HUES6 (cell line): ENCODE results near the gene TMEM100.
"Not testable (repeated sequence)": the region's sequence is repeated elsewhere in the genome, so short reads cannot be mapped to it uniquely, and the experiment has no call there.

Source experiments
- H3K27ac ChIP-seq: 2 replicates; pipeline ENCODE4 v1.7.0; 2013; ENCODE audit warnings: low read depth, mild to moderate bottlenecking, low read length, inconsistent platforms
- H3K27me3 ChIP-seq: 2 replicates; pipeline ENCODE4 v1.6.1; 2013; ENCODE audit warnings: low read length; ENCODE audit not compliant: control insufficient read depth, insufficient read depth
- H3K36me3 ChIP-seq: 2 replicates; pipeline ENCODE4 v1.6.1; 2013; ENCODE audit warnings: low read length; ENCODE audit not compliant: control insufficient read depth, insufficient read depth
- H3K4me1 ChIP-seq: 2 replicates; pipeline ENCODE4 v1.6.1; 2013; ENCODE audit warnings: low read length; ENCODE audit not compliant: control insufficient read depth, insufficient read depth
- H3K4me3 ChIP-seq: 2 replicates; pipeline ENCODE4 v1.5.1; 2013; ENCODE audit warnings: low read depth, low read length
- H3K9ac ChIP-seq: one replicate; pipeline ENCODE4 v1.6.1; 2013; ENCODE audit warnings: mild to moderate bottlenecking, low read length
- H3K9me3 ChIP-seq: 2 replicates; pipeline ENCODE4 v1.6.1; 2013; ENCODE audit warnings: low read depth, low read length; ENCODE audit not compliant: control insufficient read depth, insufficient read depth

The TMEM100 gene

DNA sequence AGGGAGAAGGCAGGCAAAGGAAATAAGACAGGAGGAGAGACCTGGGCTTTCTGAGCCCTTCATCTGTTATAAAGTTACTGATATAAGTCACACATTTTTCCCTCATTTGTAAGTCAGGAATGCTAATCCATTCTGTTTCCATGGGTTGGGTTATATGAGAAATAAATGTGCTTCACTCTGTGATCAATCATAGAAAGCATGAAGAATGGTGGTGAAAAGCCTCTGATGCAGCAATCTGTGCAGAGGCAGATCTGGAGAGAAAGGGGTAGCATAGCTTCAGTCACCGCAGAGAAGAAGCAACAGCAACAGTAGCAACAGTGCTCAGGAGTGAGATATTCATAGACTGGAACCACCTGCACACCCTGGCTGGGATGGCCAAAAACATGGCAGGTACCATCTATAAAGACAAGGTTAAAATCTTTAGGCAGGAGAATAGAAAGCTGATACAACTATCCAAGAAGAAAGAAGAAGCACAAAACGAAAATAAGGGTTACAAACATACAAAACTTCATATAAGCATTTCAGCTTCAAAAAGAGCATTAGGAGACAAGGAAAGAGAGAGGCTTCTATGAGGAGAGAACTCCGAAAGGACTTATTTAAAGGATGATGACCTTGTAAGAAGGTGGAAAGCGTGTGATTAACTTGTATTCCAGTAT is 41.9 kb downstream of the TMEM100 start:
- H3K9me3 ChIP-seq = 0 out of 2 replicates have a peak, but pooled peaks cover under 1% of the 10 kb centered on the region
- no peaks in the 10 kb centered on the region for H3K4me1 ChIP-seq
- no peak overlapping the region for H3K4me3 ChIP-seq
- H3K9ac ChIP-seq = no peak overlapping the region
- H3K27ac ChIP-seq = no peak overlapping the region
- no peaks in the 10 kb centered on the region; the same call in 1 of the 2 replicates for H3K27me3 ChIP-seq
- H3K36me3 ChIP-seq = no peaks in the 10 kb centered on the region

DNA sequence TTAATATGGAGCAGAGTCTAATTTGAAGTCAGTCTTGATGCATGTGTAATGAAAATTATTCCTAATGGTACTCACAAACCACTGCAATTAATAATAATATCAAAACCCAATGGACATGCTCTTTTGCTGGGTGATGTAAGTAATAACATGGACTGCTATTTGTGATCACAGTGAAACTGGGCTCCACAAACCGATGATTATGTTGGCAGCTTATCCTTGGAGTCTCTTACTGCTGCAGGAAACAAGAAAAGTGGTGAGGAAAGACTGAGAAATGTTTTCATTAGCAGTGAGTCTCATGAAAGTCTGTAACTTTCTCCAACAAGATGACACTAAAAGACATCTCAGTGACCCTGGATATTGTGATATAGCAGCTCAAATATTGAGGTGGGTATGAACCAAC is 45.2 kb downstream of the TMEM100 start:
- no peaks in the 10 kb centered on the region for H3K4me1 ChIP-seq
- peaks cover 3% of the 10 kb centered on the region; the same call in 1 of the 2 replicates for H3K9me3 ChIP-seq
- H3K9ac ChIP-seq = no peak overlapping the region
- H3K27me3 ChIP-seq = no peaks in the 10 kb centered on the region
- no peak overlapping the region for H3K27ac ChIP-seq
- H3K36me3 ChIP-seq = no peaks in the 10 kb centered on the region
- no peak overlapping the region for H3K4me3 ChIP-seq

DNA sequence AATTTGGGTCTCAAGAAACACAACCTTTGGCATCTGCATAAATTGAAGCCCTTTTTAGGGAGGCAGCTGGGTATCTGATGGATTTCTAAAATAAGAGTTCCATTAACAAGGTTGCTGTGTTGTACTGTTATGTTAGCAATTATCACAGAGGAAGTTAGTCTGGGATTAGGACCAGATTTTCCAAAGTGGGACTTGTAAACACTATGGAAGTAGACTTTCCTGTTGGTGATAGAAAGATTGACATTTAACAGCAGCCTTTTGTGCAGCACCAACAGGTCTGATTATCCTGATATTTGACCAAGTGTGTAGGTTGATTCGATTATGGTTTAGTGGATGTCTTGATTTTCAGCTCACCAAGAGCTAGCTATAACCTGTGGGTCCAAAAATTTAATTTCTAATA is 46.4 kb downstream of the TMEM100 start:
- H3K27me3 ChIP-seq = no peaks in the 10 kb centered on the region
- H3K9me3 ChIP-seq = peaks cover 5% of the 10 kb centered on the region; the same call in 1 of the 2 replicates
- no peaks in the 10 kb centered on the region for H3K36me3 ChIP-seq
- no peaks in the 10 kb centered on the region for H3K4me1 ChIP-seq
- H3K27ac ChIP-seq = no peak overlapping the region
- no peak overlapping the region for H3K9ac ChIP-seq
- H3K4me3 ChIP-seq = no peak overlapping the region

DNA sequence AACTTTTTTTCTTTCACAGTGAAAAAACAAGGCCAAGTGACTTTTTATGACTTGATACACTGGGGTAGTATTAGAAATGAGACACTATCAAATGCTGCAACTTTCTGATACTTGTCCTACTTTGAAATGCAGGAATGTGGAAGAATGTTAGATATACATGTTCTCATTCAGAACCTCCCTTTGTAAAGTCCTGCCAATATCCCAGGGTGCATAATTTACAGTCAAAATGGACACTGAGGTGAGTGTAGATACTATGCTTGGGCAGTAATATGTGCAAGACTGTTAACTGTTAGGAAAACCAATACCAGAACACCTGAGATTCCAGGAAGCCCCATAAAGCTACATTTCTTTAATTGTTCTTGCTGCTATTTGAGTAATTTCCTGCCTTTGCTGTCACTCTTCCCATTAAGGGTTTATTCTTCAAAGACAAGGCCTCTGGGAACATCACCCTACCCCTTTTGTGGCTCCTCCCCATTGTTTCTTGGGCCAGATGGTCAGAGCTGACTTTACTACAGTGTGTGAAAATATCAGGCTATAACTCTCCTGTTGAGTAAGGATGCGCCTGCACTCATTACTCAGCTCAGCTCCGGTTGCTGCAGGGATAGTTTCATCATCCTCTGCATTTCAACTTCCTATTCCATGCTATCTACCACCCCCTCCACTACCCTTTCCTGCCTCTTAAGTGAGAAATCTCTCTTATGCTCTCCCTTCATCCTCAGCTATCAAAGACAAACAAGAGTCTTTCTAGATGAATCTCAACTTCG is 48.7 kb downstream of the TMEM100 start:
- Histone ChIP-seq H3K9me3 (peaks cover 5% of the 10 kb centered on the region; the same call in 1 of the 2 replicates), H3K36me3 (no peaks in the 10 kb centered on the region), H3K4me1 (peaks cover 2% of the 10 kb centered on the region), H3K27me3 (no peaks in the 10 kb centered on the region), H3K9ac (no peak overlapping the region), H3K4me3 (no peak overlapping the region), H3K27ac (no peak overlapping the region)

DNA sequence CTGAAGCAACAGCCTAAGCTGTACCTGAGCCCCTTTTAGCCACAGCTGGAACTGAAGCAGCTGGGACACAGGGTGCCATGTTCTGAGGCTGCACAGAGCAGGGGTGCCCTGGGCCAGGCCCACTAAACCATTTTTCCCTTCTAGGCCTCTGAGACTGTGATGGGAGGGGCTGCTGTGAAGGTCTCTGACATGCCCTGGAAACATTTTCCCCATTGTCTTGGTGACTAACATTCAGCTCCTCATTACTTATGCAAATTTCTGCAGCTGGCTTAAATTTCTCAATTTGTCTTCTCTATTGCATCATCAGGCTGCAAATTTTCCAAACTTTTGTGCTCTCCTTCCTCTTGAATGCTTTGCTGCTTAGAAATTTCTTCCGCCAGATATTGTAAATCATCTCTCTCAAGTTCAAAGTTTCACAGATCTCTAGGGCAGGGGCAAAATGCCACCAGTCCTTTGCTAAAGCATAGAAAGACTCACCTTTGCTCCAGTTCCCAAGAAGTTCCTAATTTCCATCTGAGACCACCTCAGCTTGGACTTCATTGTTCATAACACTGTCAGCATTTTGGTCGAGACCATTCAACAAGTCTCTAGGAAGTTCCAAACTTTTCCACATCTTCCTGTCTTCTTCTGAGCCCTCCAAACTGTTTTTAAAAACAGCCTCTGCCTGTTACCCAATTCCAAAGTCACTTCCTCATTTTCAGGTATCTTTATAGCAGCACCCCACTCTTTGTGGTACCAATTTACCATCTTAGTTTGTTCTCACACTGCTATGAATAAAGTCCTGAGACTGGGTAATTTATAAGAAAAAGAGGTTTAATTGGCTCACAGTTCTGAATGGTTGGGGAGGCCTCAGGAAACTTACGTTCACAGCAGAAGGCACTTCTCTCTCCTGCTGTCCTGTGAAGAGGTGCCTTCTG is 49.8 kb downstream of the TMEM100 start:
- Histone ChIP-seq H3K27ac (no peak overlapping the region), H3K9me3 (peaks cover 5% of the 10 kb centered on the region; the same call in 1 of the 2 replicates), H3K4me3 (no peak overlapping the region), H3K36me3 (no peaks in the 10 kb centered on the region), H3K9ac (no peak overlapping the region), H3K4me1 (peaks cover 8% of the 10 kb centered on the region), H3K27me3 (no peaks in the 10 kb centered on the region)

DNA sequence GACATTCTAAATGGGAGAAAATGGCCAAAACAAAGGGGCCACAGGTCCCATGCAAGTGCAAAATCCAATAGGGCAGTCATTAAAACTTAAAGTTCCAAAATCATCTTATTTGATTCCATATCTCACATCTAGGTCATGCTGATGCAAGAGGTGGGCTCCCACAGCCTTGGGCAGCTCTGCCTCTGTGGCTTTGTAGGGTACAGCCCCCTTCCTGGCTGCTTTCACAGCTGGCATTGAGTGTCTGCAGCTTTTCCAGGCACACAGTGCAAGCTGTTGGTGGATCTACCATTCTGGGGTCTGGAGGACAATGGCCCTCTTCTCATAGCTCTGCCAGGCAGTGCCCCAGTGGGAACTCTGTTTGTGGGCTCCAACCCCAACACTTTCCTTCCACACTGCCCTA is 50.7 kb downstream of the TMEM100 start:
- H3K4me1 ChIP-seq, H3K9ac ChIP-seq, H3K4me3 ChIP-seq, H3K9me3 ChIP-seq, H3K36me3 ChIP-seq, H3K27me3 ChIP-seq, H3K27ac ChIP-seq: not testable (repeated sequence)
